ENCODE data around the gene ANO6.

Gene ANO6

GRCh38 chr12:45291518-45291917 is 75.6 kb downstream of the ANO6 start:
- in situ Hi-C loops (cut with MboI; ENCODE audit: low sequenced_read_pairs, unreplicated experiment) = no loop called here
- no peak for TF ChIP-seq CTCF (IDR thresholded peaks at IDR 0.05; ENCODE audit: borderline replicate concordance, control extremely low read depth, extremely low read depth, insufficient read depth, missing control alignments)
- no peak for DNase-seq (ENCODE audit: low spot score)

GRCh38 chr12:45292486-45293195 is 76.7 kb downstream of the ANO6 start:
- no peak for DNase-seq (ENCODE audit: low spot score)
- no peak for TF ChIP-seq CTCF (IDR thresholded peaks at IDR 0.05; ENCODE audit: borderline replicate concordance, control extremely low read depth, extremely low read depth, insufficient read depth, missing control alignments)
- in situ Hi-C loops (cut with MboI; ENCODE audit: low sequenced_read_pairs, unreplicated experiment) = no loop called here

GRCh38 chr12:45294906-45295305 is 79.0 kb downstream of the ANO6 start:
- no peak for DNase-seq (ENCODE audit: low spot score)
- in situ Hi-C loops (cut with MboI; ENCODE audit: low sequenced_read_pairs, unreplicated experiment) = no loop called here

DNA sequence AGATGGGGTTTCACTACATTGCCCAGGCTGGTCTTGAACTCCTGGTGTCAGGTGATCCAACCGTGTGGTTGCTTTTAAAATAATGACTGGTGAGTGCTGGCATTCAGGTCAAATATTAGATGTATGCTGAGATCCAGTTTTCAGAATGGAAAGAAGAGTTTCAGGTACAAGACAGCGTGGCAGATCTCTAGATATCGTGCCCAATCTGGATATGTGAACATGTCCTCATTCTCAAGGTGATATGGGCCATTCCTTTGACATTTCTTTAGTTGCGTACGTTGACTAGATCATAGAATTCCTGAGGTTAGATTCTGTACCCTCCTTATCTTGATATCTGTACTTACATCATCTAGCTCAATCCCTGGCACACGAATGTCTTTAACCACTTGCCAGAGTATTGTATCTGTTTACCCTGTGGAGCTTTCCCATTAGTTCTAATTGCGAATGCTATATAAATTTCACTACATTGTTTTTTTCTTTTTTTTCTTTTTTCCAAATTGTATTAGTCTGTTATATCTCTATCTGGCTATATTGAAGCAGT is 80.2 kb downstream of the ANO6 start:
- no peak for DNase-seq (ENCODE audit: low spot score)
- in situ Hi-C loops (cut with MboI; ENCODE audit: low sequenced_read_pairs, unreplicated experiment) = no loop called here
- TF ChIP-seq CTCF (IDR thresholded peaks at IDR 0.05; ENCODE audit: borderline replicate concordance, control extremely low read depth, extremely low read depth, insufficient read depth, missing control alignments) = no peak

More at GRCh38 chr12:45294906-45295305, 79.0 kb downstream of the ANO6 start:
- no peak for TF ChIP-seq CTCF (IDR thresholded peaks at IDR 0.05; ENCODE audit: borderline replicate concordance, control extremely low read depth, extremely low read depth, insufficient read depth, missing control alignments)

GRCh38 chr12:45298047-45298446 is 82.2 kb downstream of the ANO6 start:
- in situ Hi-C loops (cut with MboI; ENCODE audit: low sequenced_read_pairs, unreplicated experiment) = no loop called here
- TF ChIP-seq CTCF (IDR thresholded peaks at IDR 0.05; ENCODE audit: borderline replicate concordance, control extremely low read depth, extremely low read depth, insufficient read depth, missing control alignments) = no peak

DNA sequence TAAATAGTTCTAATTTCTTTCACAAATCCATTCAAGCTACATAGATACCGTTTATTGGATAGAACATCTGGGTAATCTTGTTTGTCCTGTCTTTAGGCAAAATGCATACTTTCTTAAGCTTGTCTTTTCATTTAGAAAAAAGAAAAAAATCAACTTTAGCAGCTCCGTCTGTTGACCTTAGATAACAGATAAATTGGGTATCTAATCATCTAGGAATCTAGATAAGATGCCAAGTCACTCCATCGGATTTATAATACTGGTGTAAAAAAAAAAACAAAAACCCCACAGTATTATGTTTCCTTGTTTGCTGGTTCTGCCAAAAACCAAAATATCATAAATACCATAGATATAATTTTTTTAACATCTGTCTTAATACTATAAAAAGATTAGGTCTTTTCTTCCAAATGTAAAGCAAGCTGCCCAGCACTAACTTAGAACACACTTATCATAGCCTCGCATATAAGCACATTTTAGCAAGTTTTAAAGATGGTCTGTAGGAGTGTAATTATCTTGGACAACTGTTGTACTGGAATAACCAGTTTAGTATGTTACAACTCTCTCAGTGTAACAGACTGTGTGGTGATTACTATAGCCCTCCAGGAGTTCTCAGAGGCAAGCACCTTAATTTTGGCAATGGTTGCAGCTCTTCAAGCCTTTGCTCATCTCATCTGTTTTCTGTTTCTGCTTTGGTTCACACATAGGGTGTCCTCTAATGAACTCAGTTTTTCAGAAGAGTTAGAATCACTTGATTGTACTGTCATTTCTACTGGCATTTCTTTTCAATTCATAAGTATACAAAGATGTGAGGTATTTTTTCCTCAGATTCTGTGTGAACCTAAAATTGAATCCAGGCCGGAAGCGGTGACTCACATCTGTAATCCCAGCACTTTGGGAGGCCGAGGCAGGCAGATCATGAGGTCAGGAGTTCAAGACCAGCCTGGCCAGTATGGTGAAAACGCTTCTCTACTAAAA is 83.1 kb downstream of the ANO6 start:
- no peak for TF ChIP-seq CTCF (IDR thresholded peaks at IDR 0.05; ENCODE audit: borderline replicate concordance, control extremely low read depth, extremely low read depth, insufficient read depth, missing control alignments)
- in situ Hi-C loops (cut with MboI; ENCODE audit: low sequenced_read_pairs, unreplicated experiment) = no loop called here
- no peak for DNase-seq (ENCODE audit: low spot score)

More at GRCh38 chr12:45298047-45298446, 82.2 kb downstream of the ANO6 start:
- DNase-seq (ENCODE audit: low spot score) = no peak
